ENCODE measurements around the gene ARHGAP6.
"Not testable (repeated sequence)": the region's sequence is repeated elsewhere in the genome, so short reads cannot be mapped to it uniquely, and the experiment has no call there.

DNA sequence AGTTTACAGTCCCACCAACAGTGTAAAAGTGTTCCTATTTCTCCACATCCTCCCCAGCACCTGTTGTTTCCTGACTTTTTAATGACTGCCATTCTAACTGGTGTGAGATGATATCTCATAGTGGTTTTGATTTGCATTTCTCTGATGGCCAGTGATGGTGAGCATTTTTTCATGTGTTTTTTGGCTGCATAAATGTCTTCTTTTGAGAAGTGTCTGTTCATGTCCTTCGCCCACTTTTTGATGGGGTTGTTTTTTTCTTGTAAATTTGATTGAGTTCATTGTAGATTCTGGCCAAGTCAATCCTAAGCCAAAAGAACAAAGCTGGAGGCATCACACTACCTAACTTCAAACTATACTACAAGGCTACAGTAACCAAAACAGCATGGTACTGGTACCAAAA is 146.5 kb downstream of the ARHGAP6 start:
- TF ChIP-seq RAD21 (IDR thresholded peaks at IDR 0.05; ENCODE audit: low read length); MXI1 (IDR thresholded peaks at IDR 0.05; ENCODE audit: borderline replicate concordance, low read depth, low read length); POLR2A (IDR thresholded peaks at IDR 0.05; ENCODE audit: low read depth, low read length); SMC3 (IDR thresholded peaks at IDR 0.05; ENCODE audit: low read depth, low read length); MAFK (IDR thresholded peaks at IDR 0.05; ENCODE audit: low read depth, low read length); RFX5 (IDR thresholded peaks at IDR 0.05; ENCODE audit: low read depth, low read length); FOS (IDR thresholded peaks at IDR 0.05; ENCODE audit: low read depth, low read length); NFE2L2 (IDR thresholded peaks at IDR 0.05; ENCODE audit: low read depth, low read length); MAZ (IDR thresholded peaks at IDR 0.05; ENCODE audit: borderline replicate concordance, low read depth, low read length): not testable (repeated sequence)
- TF ChIP-seq, protein P1, sequence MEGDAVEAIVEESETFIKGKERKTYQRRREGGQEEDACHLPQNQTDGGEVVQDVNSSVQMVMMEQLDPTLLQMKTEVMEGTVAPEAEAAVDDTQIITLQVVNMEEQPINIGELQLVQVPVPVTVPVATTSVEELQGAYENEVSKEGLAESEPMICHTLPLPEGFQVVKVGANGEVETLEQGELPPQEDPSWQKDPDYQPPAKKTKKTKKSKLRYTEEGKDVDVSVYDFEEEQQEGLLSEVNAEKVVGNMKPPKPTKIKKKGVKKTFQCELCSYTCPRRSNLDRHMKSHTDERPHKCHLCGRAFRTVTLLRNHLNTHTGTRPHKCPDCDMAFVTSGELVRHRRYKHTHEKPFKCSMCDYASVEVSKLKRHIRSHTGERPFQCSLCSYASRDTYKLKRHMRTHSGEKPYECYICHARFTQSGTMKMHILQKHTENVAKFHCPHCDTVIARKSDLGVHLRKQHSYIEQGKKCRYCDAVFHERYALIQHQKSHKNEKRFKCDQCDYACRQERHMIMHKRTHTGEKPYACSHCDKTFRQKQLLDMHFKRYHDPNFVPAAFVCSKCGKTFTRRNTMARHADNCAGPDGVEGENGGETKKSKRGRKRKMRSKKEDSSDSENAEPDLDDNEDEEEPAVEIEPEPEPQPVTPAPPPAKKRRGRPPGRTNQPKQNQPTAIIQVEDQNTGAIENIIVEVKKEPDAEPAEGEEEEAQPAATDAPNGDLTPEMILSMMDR (conservative IDR thresholded peaks at IDR 0.05; ENCODE audit: low read depth, low read length), result not testable (repeated sequence)
- TF ChIP-seq, protein P2, sequence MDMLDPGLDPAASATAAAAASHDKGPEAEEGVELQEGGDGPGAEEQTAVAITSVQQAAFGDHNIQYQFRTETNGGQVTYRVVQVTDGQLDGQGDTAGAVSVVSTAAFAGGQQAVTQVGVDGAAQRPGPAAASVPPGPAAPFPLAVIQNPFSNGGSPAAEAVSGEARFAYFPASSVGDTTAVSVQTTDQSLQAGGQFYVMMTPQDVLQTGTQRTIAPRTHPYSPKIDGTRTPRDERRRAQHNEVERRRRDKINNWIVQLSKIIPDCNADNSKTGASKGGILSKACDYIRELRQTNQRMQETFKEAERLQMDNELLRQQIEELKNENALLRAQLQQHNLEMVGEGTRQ (IDR thresholded peaks at IDR 0.05; ENCODE audit: low read depth, low read length), result not testable (repeated sequence)
- TF ChIP-seq, protein P3, sequence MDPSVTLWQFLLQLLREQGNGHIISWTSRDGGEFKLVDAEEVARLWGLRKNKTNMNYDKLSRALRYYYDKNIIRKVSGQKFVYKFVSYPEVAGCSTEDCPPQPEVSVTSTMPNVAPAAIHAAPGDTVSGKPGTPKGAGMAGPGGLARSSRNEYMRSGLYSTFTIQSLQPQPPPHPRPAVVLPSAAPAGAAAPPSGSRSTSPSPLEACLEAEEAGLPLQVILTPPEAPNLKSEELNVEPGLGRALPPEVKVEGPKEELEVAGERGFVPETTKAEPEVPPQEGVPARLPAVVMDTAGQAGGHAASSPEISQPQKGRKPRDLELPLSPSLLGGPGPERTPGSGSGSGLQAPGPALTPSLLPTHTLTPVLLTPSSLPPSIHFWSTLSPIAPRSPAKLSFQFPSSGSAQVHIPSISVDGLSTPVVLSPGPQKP (IDR thresholded peaks at IDR 0.05; ENCODE audit: borderline replicate concordance, low read depth, low read length), result not testable (repeated sequence)
